ENCODE results near the gene SH3TC1. TPM values are rescaled to one million over a fixed set of nuclear protein-coding genes. Genes with fewer than 3 reads are reported as not detected.

Gene SH3TC1
- total RNA-seq, 1 donor from 2014 or later: 32.1 TPM

- Histone ChIP-seq H3K36me3 (ENCODE audit: control insufficient read depth, insufficient read depth, low read length) (peaks cover 48% of the 10 kb centered on the region), H3K27me3 (ENCODE audit: control insufficient read depth, insufficient read depth, low read length) (no peaks in the 10 kb centered on the region), H3K4me3 (ENCODE audit: low read depth, low read length) (no peak overlapping the region)
- TF ChIP-seq CTCF (IDR thresholded peaks at IDR 0.05; ENCODE audit: insufficient read depth, low read length, severe bottlenecking): no peak
- no peak for DNase-seq (ENCODE audit: low read depth)
- peak; percentile 99 for FAIRE-seq
These were observed 40.1 kb downstream of the SH3TC1 start for GRCh38 chr4:8239226-8239625.

GRCh38 chr4:8239661-8240060 is 40.6 kb downstream of the SH3TC1 start:
- FAIRE-seq: no peak
- no peak overlapping the region for H3K4me3 ChIP-seq (ENCODE audit: low read depth, low read length)
- DNase-seq (ENCODE audit: low read depth): no peak
- TF ChIP-seq CTCF (IDR thresholded peaks at IDR 0.05; ENCODE audit: insufficient read depth, low read length, severe bottlenecking): no peak
- H3K36me3 ChIP-seq (ENCODE audit: control insufficient read depth, insufficient read depth, low read length): peaks cover 45% of the 10 kb centered on the region
- H3K27me3 ChIP-seq (ENCODE audit: control insufficient read depth, insufficient read depth, low read length): no peaks in the 10 kb centered on the region

GRCh38 chr4:8240211-8241041 is 41.3 kb downstream of the SH3TC1 start:
- FAIRE-seq (no peak), DNase-seq (ENCODE audit: low read depth) (no peak)
- TF ChIP-seq CTCF (IDR thresholded peaks at IDR 0.05; ENCODE audit: insufficient read depth, low read length, severe bottlenecking): no peak
- H3K27me3 ChIP-seq (ENCODE audit: control insufficient read depth, insufficient read depth, low read length): no peaks in the 10 kb centered on the region
- no peak overlapping the region for H3K4me3 ChIP-seq (ENCODE audit: low read depth, low read length)
- H3K36me3 ChIP-seq (ENCODE audit: control insufficient read depth, insufficient read depth, low read length): peaks cover 38% of the 10 kb centered on the region

- no peak for TF ChIP-seq CTCF (IDR thresholded peaks at IDR 0.05; ENCODE audit: insufficient read depth, low read length, severe bottlenecking)
- FAIRE-seq (no peak), DNase-seq (ENCODE audit: low read depth) (no peak)
- Histone ChIP-seq H3K36me3 (ENCODE audit: control insufficient read depth, insufficient read depth, low read length) (peaks cover 29% of the 10 kb centered on the region), H3K4me3 (ENCODE audit: low read depth, low read length) (no peak overlapping the region), H3K27me3 (ENCODE audit: control insufficient read depth, insufficient read depth, low read length) (no peaks in the 10 kb centered on the region)
These were observed 42.2 kb downstream of the SH3TC1 start for GRCh38 chr4:8241211-8241779.

- peaks cover 22% of the 10 kb centered on the region for H3K36me3 ChIP-seq (ENCODE audit: control insufficient read depth, insufficient read depth, low read length)
- peak; percentile 93 for TF ChIP-seq CTCF (IDR thresholded peaks at IDR 0.05; ENCODE audit: insufficient read depth, low read length, severe bottlenecking)
- H3K27me3 ChIP-seq (ENCODE audit: control insufficient read depth, insufficient read depth, low read length): no peaks in the 10 kb centered on the region
- DNase-seq (ENCODE audit: low read depth): peak; percentile 26
- H3K4me3 ChIP-seq (ENCODE audit: low read depth, low read length): no peak overlapping the region
- no peak for FAIRE-seq
These were observed 43.0 kb downstream of the SH3TC1 start for GRCh38 chr4:8241895-8242696.

Data from bronchial epithelial cell (primary cell).